ENCODE measurements around the gene MKLN1. TPM values are rescaled to one million over a fixed set of nuclear protein-coding genes. Genes with fewer than 3 reads are reported as not detected.

MKLN1 gene
- total RNA-seq, 1 experiment from 2014 or later = 61.1 TPM

DNA sequence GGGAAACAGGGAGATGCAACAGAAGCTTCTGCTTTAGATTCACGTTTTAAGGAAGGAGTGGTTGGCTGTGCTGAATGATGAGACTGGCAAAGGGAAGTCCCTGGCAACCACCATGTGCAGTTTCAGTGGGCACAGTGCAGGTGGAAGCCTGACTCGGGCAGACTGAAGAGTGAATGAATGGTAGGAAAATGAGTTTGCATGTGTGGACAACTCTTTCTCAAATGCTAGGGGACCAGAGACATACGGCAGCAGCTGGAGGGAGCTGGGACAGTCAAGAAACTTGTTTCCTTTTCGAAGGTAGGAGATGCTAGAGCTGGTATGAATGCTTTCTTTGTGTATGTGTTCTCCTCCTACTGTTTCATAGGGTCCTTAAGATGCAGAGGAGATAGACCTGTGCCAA is 199.8 kb downstream of the MKLN1 start:
- no peak overlapping the region for H2AFZ ChIP-seq
- H3F3A ChIP-seq (ENCODE audit: insufficient read depth, low read depth) = peaks cover 23% of the 10 kb centered on the region
- DNase-seq = no peak
- peaks cover 15% of the 10 kb centered on the region for H3K4me1 ChIP-seq (replicated peaks; ENCODE audit: insufficient read depth)
- H3K27me3 ChIP-seq (ENCODE audit: insufficient read depth, low read depth) = no peaks in the 10 kb centered on the region
- no peaks in the 10 kb centered on the region for H3K36me3 ChIP-seq (ENCODE audit: low read depth)
- TF ChIP-seq, protein P1, sequence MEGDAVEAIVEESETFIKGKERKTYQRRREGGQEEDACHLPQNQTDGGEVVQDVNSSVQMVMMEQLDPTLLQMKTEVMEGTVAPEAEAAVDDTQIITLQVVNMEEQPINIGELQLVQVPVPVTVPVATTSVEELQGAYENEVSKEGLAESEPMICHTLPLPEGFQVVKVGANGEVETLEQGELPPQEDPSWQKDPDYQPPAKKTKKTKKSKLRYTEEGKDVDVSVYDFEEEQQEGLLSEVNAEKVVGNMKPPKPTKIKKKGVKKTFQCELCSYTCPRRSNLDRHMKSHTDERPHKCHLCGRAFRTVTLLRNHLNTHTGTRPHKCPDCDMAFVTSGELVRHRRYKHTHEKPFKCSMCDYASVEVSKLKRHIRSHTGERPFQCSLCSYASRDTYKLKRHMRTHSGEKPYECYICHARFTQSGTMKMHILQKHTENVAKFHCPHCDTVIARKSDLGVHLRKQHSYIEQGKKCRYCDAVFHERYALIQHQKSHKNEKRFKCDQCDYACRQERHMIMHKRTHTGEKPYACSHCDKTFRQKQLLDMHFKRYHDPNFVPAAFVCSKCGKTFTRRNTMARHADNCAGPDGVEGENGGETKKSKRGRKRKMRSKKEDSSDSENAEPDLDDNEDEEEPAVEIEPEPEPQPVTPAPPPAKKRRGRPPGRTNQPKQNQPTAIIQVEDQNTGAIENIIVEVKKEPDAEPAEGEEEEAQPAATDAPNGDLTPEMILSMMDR (conservative IDR thresholded peaks at IDR 0.05) = no peak
- no peak for TF ChIP-seq EZH2 (IDR thresholded peaks at IDR 0.05; ENCODE audit: low read depth)
- H3K4me3 ChIP-seq = no peak overlapping the region
- BruUV-seq (replicated peaks) = no TSS peak
- POLR2A ChIA-PET (ENCODE audit: unreplicated experiment) = no interaction called here
- peaks cover 76% of the 10 kb centered on the region for H3K79me2 ChIP-seq (ENCODE audit: low read depth)
- intact Hi-C loops (cut with micrococcal nuclease; ENCODE audit: unreplicated experiment) = no loop called here
- no peaks in the 10 kb centered on the region for H4K20me1 ChIP-seq (ENCODE audit: insufficient read depth)
- H3K27ac ChIP-seq = no peak overlapping the region
- H3K9me2 ChIP-seq (ENCODE audit: insufficient read depth) = no peaks in the 10 kb centered on the region
- H3K4me2 ChIP-seq = no peak overlapping the region
- no peaks in the 10 kb centered on the region for H3K9me3 ChIP-seq (ENCODE audit: insufficient read depth, low read depth)
- CTCF ChIA-PET = no interaction called here

DNA sequence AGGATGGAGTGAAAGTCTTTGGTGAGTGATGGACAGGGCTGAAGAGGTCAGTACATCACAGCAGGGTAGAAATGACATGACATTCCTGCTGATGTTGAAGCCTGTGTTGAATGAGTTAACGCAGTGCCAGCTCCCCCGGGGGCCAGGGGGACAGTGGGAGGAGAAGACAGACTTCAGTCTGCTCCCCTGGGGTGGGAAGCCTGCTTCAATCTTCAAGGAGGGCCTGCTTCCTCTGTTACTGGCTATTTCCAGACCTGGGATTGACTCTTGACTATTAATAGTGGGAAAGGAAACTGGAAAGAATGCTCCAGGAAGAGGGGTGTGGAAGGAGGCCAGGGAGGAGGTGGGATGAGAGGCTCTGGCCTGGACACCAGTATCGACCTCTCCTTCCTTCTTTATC is 201.5 kb downstream of the MKLN1 start:
- 0 out of 2 replicates have a peak, but pooled peaks cover 7% of the 10 kb centered on the region for H3K4me1 ChIP-seq (replicated peaks; ENCODE audit: insufficient read depth)
- H3K27me3 ChIP-seq (ENCODE audit: insufficient read depth, low read depth) = no peaks in the 10 kb centered on the region
- H3K36me3 ChIP-seq (ENCODE audit: low read depth) = no peaks in the 10 kb centered on the region
- intact Hi-C loops (cut with micrococcal nuclease; ENCODE audit: unreplicated experiment) = no loop called here
- H4K20me1 ChIP-seq (ENCODE audit: insufficient read depth) = no peaks in the 10 kb centered on the region
- H2AFZ ChIP-seq = no peak overlapping the region
- H3K27ac ChIP-seq = no peak overlapping the region
- no peaks in the 10 kb centered on the region for H3K9me2 ChIP-seq (ENCODE audit: insufficient read depth)
- TF ChIP-seq EZH2 (IDR thresholded peaks at IDR 0.05; ENCODE audit: low read depth) = no peak
- TF ChIP-seq, protein P1 (conservative IDR thresholded peaks at IDR 0.05) = no peak
- DNase-seq = no peak
- no peak overlapping the region for H3K4me2 ChIP-seq
- CTCF ChIA-PET = no interaction called here
- H3F3A ChIP-seq (ENCODE audit: insufficient read depth, low read depth) = 0 out of 2 replicates have a peak, but pooled peaks cover 10% of the 10 kb centered on the region
- peaks cover 71% of the 10 kb centered on the region for H3K79me2 ChIP-seq (ENCODE audit: low read depth)
- no peak overlapping the region for H3K4me3 ChIP-seq
- no peaks in the 10 kb centered on the region for H3K9me3 ChIP-seq (ENCODE audit: insufficient read depth, low read depth)
- POLR2A ChIA-PET (ENCODE audit: unreplicated experiment) = no interaction called here
- no TSS peak for BruUV-seq (replicated peaks)

GRCh38 chr7:131529617-131530016 is 201.9 kb downstream of the MKLN1 start:
- Histone ChIP-seq H4K20me1 (ENCODE audit: insufficient read depth) (no peaks in the 10 kb centered on the region), H3K27me3 (ENCODE audit: insufficient read depth, low read depth) (no peaks in the 10 kb centered on the region), H3K4me1 (replicated peaks; ENCODE audit: insufficient read depth) (0 out of 2 replicates have a peak, but pooled peaks cover 7% of the 10 kb centered on the region), H3K9me3 (ENCODE audit: insufficient read depth, low read depth) (no peaks in the 10 kb centered on the region), H3K27ac (no peak overlapping the region), H3K79me2 (ENCODE audit: low read depth) (peaks cover 68% of the 10 kb centered on the region), H3K9me2 (ENCODE audit: insufficient read depth) (no peaks in the 10 kb centered on the region), H3F3A (ENCODE audit: insufficient read depth, low read depth) (0 out of 2 replicates have a peak, but pooled peaks cover 8% of the 10 kb centered on the region), H3K4me2 (no peak overlapping the region), H3K36me3 (ENCODE audit: low read depth) (no peaks in the 10 kb centered on the region), H3K4me3 (no peak overlapping the region), H2AFZ (no peak overlapping the region)
- no peak for TF ChIP-seq EZH2 (IDR thresholded peaks at IDR 0.05; ENCODE audit: low read depth)
- TF ChIP-seq, protein P1 (conservative IDR thresholded peaks at IDR 0.05) = no peak
- BruUV-seq (replicated peaks) = no TSS peak
- intact Hi-C loops (cut with micrococcal nuclease; ENCODE audit: unreplicated experiment) = loop anchor here (10.0 kb wide), 1 partner anchor 635 kb away; no protein-coding TSS in a partner anchor
- no peak for DNase-seq
- ChIA-PET CTCF (no interaction called here), POLR2A (ENCODE audit: unreplicated experiment) (no interaction called here)
